Thymus (tissue), 11 donors: ENCODE data around the gene EFNA3. TPM values are rescaled to one million over a fixed set of nuclear protein-coding genes. Genes with fewer than 3 reads are reported as not detected.

Source experiments
- DNase-seq, 9 donors: peaks; one replicate each; pipeline ENCODE4 v3.0.0-alpha.2; 2013; ENCODE audit warnings: low spot score in 9 of 9, low read depth in 6 of 9, missing footprints in 1 of 9
- H3K27ac ChIP-seq, 2 donors: one replicate each; pipeline ENCODE4 v1.5.1; 2013; ENCODE audit warnings: control low read depth in 1 of 2, low read depth in 1 of 2, low read length in 1 of 2, mild to moderate bottlenecking in 1 of 2, moderate library complexity in 1 of 2
- H3K27me3 ChIP-seq, 2 donors: one replicate each; pipeline ENCODE4 v1.5.1; 2013; ENCODE audit warnings: low read length in 1 of 2; ENCODE audit not compliant: control insufficient read depth in 2 of 2, insufficient read depth in 1 of 2
- H3K36me3 ChIP-seq, 2 donors: one replicate each; pipeline ENCODE4 v1.5.1; 2013; ENCODE audit warnings: low read length in 1 of 2, mild to moderate bottlenecking in 1 of 2, moderate library complexity in 1 of 2; ENCODE audit not compliant: control insufficient read depth in 2 of 2, insufficient read depth in 2 of 2
- H3K4me1 ChIP-seq, 2 donors: one replicate each; pipeline ENCODE4 v1.5.1; 2013; ENCODE audit warnings: low read length in 2 of 2; ENCODE audit not compliant: control insufficient read depth in 2 of 2, insufficient read depth in 2 of 2
- H3K4me3 ChIP-seq, 2 donors: one replicate each; pipeline ENCODE4 v1.5.1; 2013; ENCODE audit warnings: low read length in 2 of 2, control low read depth in 1 of 2, mild to moderate bottlenecking in 1 of 2
- H3K9me3 ChIP-seq, 2 donors: one replicate each; pipeline ENCODE4 v1.5.1; 2013; ENCODE audit warnings: low read length in 1 of 2, mild to moderate bottlenecking in 1 of 2; ENCODE audit not compliant: control insufficient read depth in 2 of 2, insufficient read depth in 1 of 2
- WGBS: extraction: QIAGEN DNeasy Blood & Tissue Kit; methylation state at CpG from one replicate; pipeline ENCODE4 v1.1.7; 2013; 5-methylcytosine and 5-hydroxymethylcytosine counted together
- polyA plus RNA-seq: library from polyadenylated mRNA; stranded (reverse); fragments of 200-250 nt; gene quantifications from one replicate; pipeline ENCODE4 v1.2.3, GENCODE V29; 2013
- total RNA-seq: library from RNA; stranded (reverse); fragments of 120-200 nt; gene quantifications from one replicate; pipeline ENCODE4 v1.2.4, GENCODE V29; 2013
- donor health status: healthy.

The EFNA3 gene
- total and polyA plus RNA-seq, 2 donors, result 2.1 to 3.4 TPM

DNA sequence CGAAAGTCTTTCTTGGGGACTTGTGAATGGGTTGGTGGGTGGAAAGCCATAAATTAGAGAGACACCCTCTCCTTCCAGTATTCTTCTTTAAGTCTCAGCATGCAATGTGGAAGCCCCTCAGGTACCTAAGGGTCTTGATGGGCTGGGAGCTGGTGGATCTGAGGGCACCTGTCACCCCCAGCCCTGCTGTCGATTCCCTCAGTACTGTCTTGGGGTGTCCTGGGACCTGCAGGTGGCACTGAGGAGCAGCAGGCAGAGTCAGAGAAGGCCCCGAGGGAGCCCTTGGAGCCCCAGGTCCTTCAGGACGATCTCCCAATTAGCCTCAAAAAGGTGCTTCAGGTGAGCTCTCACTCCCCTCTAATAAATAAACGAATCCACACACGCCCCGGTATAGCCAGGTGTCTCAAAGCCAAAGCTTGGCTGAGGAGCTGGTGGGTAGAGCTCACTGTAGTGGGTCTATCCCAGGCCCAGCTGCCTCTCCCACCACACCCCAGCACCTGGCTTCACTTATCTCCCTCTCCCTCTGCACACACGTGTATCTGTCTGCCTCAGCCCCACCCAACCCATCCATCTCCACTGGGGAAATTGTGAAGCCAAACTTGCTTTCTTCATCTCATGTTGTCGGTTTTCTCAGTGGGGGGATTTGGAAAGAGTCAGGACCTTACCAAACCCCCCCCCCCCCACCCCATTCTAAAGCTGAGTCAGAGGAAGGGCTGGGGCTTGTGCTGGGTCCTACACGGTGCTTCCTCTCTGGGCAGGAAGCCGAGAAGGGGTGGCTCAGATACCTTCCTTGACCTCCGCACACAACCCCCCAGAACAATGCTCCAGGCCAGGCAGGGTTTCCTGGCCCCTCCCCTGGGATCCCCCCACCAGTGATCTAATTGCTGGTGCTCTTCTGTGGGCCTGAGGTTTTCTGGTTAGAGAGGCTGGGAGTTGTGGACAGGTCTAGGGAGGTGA lies 25.9 kb upstream of the EFNA3 start:
- Histone ChIP-seq H3K4me1 (peaks cover 16 to 32% of the 10 kb centered on the region in 2 donors), H3K4me3 (peak overlapping the region in 1 of 2 donors; percentile 60), H3K27ac (no peak overlapping the region), H3K9me3 (peaks cover 0 to 10% of the 10 kb centered on the region in 2 donors), H3K27me3 (peaks cover 29 to 74% of the 10 kb centered on the region in 2 donors), H3K36me3 (peaks cover 0 to 4% of the 10 kb centered on the region in 2 donors)
- DNase-seq, result peak in 1 of 9 donors; percentile 31
- WGBS, result 32% methylated on average over 12 of the region's 12 CpGs

GRCh38 chr1:155053531-155054105 lies 25.0 kb upstream of the EFNA3 start:
- H3K27ac ChIP-seq, result no peak overlapping the region
- peaks cover 0 to 4% of the 10 kb centered on the region in 2 donors for H3K36me3 ChIP-seq
- H3K4me1 ChIP-seq, result peaks cover 16 to 29% of the 10 kb centered on the region in 2 donors

DNA sequence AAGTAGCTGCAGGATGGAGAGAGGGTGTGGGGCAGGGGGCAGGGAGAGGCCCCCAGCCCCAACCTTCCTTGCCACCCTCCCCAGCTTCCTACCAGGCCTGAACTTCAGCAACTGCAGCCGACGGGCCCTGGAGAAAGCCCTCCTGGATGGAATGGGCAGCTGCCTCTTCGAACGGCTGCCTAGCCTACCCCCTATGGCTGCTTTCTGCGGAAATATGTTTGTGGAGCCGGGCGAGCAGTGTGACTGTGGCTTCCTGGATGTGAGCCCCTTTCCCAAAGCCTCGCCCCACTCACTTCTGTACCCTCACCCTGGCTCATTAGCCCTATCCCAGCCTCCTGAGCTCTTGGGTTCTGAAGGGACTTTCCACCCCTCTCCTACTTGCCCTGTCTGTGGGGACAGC lies 21.5 kb upstream of the EFNA3 start:
- WGBS, result 98% methylated on average over 8 of the region's 8 CpGs
- H3K27me3 ChIP-seq, result peaks cover 13 to 74% of the 10 kb centered on the region in 2 donors
- peaks cover 0 to 4% of the 10 kb centered on the region in 2 donors for H3K36me3 ChIP-seq
- H3K4me1 ChIP-seq, result peaks cover 0 to 16% of the 10 kb centered on the region in 2 donors
- DNase-seq, result no peak
- H3K27ac ChIP-seq, result no peak overlapping the region
- H3K4me3 ChIP-seq, result no peak overlapping the region
- no peaks in the 10 kb centered on the region for H3K9me3 ChIP-seq

More at GRCh38 chr1:155053531-155054105, 25.0 kb upstream of the EFNA3 start:
- peaks cover 29 to 76% of the 10 kb centered on the region in 2 donors for H3K27me3 ChIP-seq
- no peak for DNase-seq
- peaks cover 0 to 10% of the 10 kb centered on the region in 2 donors for H3K9me3 ChIP-seq
- H3K4me3 ChIP-seq, result no peak overlapping the region
- 96% methylated on average over 7 of the region's 7 CpGs for WGBS

DNA sequence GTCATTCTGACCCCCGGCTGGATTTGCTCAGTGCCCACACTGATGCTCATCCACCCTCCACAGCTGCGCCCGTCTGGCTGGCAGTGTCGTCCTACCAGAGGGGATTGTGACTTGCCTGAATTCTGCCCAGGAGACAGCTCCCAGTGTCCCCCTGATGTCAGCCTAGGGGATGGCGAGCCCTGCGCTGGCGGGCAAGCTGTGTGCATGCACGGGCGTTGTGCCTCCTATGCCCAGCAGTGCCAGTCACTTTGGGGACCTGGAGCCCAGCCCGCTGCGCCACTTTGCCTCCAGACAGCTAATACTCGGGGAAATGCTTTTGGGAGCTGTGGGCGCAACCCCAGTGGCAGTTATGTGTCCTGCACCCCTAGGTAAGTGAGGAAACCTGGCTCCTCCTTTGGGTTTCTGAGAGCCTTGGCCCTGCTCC lies 20.8 kb upstream of the EFNA3 start:
- DNase-seq, result no peak
- Histone ChIP-seq H3K27ac (no peak overlapping the region), H3K9me3 (no peaks in the 10 kb centered on the region), H3K4me3 (no peak overlapping the region), H3K4me1 (peaks cover 0 to 16% of the 10 kb centered on the region in 2 donors), H3K36me3 (peaks cover 0 to 4% of the 10 kb centered on the region in 2 donors), H3K27me3 (peaks cover 7 to 74% of the 10 kb centered on the region in 2 donors)
- WGBS, result 97% methylated on average over 13 of the region's 13 CpGs

DNA sequence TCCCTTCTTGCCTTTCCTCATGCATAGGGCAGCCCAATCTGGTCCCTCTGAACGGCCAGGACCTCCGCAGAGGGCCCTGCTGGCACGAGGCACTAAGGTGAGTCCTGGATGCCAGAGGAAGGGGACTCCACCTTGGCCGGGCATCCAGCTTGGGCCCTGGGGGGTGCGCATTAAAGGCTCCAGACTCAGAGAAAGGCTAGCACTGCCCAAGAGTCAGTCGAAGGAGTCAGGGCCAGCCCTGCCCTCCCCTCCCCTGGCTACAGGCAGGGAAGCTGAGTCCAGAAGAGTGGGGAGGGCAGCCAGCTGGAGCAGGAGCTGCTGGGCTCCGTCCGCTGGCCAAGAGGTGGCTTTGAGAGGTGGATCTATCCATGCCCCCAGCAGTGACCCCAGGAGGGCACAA lies 17.9 kb upstream of the EFNA3 start:
- 96% methylated on average over 8 of the region's 8 CpGs for WGBS
- H3K27ac ChIP-seq, result no peak overlapping the region
- H3K9me3 ChIP-seq, result no peaks in the 10 kb centered on the region
- peaks cover 0 to 4% of the 10 kb centered on the region in 2 donors for H3K36me3 ChIP-seq
- peaks cover 10 to 35% of the 10 kb centered on the region in 2 donors for H3K4me1 ChIP-seq
- no peak for DNase-seq
- peaks cover 10 to 73% of the 10 kb centered on the region in 2 donors for H3K27me3 ChIP-seq
- no peak overlapping the region for H3K4me3 ChIP-seq

- Histone ChIP-seq H3K27ac (no peak overlapping the region), H3K4me3 (no peak overlapping the region), H3K4me1 (peaks cover 10 to 35% of the 10 kb centered on the region in 2 donors), H3K27me3 (peaks cover 10 to 73% of the 10 kb centered on the region in 2 donors), H3K36me3 (peaks cover 0 to 4% of the 10 kb centered on the region in 2 donors), H3K9me3 (no peaks in the 10 kb centered on the region)
- WGBS, result 53% methylated on average over 21 of the region's 21 CpGs
- peak; percentile 71 to 95 (median 86) for DNase-seq
These were observed 17.1 kb upstream of the EFNA3 start for GRCh38 chr1:155061381-155062150.

DNA sequence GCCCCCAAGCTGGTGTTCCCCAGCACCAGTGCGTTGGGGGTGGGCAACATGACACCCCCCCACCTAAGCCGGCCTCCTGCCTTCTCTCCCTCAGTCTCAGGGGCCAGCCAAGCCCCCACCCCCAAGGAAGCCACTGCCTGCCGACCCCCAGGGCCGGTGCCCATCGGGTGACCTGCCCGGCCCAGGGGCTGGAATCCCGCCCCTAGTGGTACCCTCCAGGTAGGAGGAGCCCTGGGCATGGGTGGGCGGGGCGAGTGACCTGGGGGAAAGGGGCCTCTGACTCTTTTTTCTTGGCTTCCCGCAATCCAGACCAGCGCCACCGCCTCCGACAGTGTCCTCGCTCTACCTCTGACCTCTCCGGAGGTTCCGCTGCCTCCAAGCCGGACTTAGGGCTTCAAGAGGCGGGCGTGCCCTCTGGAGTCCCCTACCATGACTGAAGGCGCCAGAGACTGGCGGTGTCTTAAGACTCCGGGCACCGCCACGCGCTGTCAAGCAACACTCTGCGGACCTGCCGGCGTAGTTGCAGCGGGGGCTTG lies 16.4 kb upstream of the EFNA3 start:
- H3K4me1 ChIP-seq, result peaks cover 10 to 35% of the 10 kb centered on the region in 2 donors
- WGBS, result 76% methylated on average over 29 of the region's 29 CpGs
- DNase-seq, result no peak

DNA sequence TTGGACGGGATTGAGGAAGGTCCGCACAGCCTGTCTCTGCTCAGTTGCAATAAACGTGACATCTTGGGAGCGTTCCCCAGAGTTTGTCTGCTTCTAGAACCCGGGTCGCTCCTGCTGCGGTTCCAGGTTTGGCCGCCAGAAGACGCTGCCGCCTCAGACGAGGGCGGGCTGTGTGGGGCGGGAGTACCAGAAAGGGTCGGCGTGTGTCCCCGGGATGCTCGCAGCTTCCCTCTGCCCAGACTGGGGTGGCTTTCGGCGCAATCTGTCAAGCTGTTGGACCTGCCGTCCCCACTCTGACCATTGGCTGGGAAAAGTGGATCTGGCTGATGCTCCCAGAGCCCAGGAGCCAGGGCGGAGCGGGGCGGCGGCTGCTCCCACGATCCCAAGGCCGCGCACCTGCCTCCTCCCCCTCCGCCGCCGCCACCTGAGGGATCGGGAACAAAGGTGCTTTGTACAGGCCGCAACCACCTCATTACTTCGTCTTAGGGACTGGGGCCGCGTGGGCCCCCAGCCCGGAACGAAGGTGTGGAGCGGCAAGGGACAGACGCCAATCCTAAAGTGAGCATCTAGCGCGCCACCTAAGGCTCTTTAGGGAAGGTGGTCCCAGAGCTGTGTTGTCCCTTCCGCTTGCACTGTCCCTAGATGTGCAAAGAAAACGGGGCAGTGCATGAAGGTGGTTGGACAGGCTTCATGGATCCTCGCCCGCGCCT lies 15.8 kb upstream of the EFNA3 start:
- H3K27ac ChIP-seq, result no peak overlapping the region
- H3K36me3 ChIP-seq, result peaks cover 0 to 6% of the 10 kb centered on the region in 2 donors
- peak in 3 of 9 donors; percentile 60 to 74 (median 65) for DNase-seq

More for the DNA sequence above, 16.4 kb upstream of the EFNA3 start:
- Histone ChIP-seq H3K36me3 (peaks cover 0 to 8% of the 10 kb centered on the region in 2 donors), H3K27ac (no peak overlapping the region), H3K4me3 (no peak overlapping the region), H3K9me3 (no peaks in the 10 kb centered on the region), H3K27me3 (peaks cover 10 to 69% of the 10 kb centered on the region in 2 donors)

More for the DNA sequence above, 15.8 kb upstream of the EFNA3 start:
- H3K9me3 ChIP-seq, result no peaks in the 10 kb centered on the region
- H3K27me3 ChIP-seq, result peaks cover 10 to 63% of the 10 kb centered on the region in 2 donors
- WGBS, result 5% methylated on average over 46 of the region's 46 CpGs
- H3K4me1 ChIP-seq, result peaks cover 10 to 35% of the 10 kb centered on the region in 2 donors
- H3K4me3 ChIP-seq, result peak overlapping the region; percentile 56 to 72
